Measurements from ENCODE around the gene CLDN8.

Gene CLDN8

DNA sequence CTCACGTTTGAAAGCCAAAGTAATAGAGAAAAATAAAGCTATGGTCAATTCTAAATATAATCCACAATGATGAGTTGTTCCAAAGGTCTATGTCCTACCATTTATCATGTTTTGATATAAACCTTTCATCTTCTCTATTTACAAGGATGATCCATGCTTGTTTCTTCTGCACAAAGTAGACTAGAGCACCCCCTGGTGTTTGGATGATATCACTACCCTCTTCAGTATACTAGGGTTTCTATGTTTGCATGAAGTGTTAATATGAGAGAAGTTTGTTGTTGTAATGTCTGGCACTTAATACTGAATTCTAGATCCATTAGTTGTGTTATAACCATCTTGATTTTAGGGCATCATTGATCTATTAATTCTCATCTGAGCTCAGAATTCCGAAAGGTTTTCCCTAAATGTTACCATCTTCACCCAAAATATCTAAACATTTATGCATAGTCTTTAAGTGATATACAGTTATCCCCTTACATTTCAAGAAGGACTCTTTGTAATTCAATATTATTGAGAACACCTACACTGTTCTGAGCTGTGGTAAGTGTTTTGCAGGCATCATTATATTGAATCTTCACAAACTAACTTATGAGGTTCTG is 21.1 kb downstream of the CLDN8 start:
- peak; percentile 79 for DNase-seq

DNA sequence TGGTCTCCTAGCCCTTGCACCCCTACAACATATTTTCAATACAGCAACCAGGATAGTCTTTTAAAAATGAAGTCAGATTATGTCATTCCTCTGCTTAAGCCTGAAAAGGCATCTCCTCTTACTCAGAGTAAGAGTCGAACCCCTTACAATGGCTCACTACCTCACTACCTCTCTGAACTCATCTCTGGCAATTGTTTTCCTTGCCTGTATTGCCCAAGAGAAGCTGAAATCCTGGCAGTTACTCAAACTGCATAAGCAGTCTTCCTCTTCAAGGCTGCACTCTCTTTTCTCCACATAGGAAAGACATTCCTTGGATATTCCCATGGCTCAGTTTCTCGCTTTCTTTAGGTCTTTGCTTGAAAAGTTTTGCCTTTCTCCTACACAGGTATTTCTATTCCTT is 22.7 kb downstream of the CLDN8 start:
- no peak for DNase-seq

DNA sequence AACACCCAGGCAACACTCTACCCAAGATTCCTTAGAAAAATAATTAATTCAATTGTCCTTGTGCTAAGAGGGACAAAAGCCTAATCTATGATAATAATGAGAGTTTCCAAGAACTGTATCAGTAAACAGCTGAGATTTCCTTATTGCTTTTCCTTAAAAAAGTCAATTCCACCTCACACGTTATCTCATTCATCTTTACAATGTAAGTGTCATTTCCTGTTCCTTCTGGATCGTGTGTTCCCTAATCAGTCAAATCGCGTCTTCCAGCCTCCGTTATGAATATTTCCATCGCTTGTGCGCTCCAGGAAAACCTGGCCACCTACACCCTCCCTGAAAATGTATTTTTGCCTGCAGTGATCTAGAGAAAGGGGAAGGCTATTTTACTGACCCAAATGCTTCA is 25.3 kb downstream of the CLDN8 start:
- DNase-seq, result no peak

GRCh38 chr21:30189773-30190172 is 26.1 kb downstream of the CLDN8 start:
- DNase-seq, result peak; percentile 61

GRCh38 chr21:30186242-30186641 is 29.7 kb downstream of the CLDN8 start:
- no peak for DNase-seq

GRCh38 chr21:30168086-30168485 is 47.8 kb downstream of the CLDN8 start:
- no peak for DNase-seq

DNA sequence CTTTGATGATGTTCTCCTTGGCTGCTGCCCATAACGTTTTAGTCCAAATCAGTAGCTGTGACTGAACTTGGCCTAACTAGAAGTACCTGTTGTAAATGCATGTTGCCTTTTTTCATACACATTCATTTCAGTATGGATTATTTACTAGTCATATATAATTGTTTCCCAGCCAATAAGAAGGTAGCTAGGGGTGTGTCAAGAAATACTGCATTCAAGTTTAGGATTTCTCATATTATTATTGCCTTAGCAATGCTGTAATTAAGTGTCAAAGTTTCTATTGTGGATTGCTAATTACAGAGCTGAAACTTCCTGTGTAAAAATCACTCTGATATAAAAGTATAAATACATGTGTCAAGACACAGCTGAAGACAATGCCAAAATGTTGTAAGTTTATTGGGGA is 49.2 kb downstream of the CLDN8 start, which contains the start of gene CLDN17:
Gene CLDN17 (minus strand): TSS at position 101 of the 400 bp plus-strand sequence. CDS start 188 bp downstream, outside the sequence.
- DNase-seq, result no peak

- no peak for DNase-seq
Measured at GRCh38 chr21:30166171-30166570, 49.7 kb downstream of the CLDN8 start.

DNA sequence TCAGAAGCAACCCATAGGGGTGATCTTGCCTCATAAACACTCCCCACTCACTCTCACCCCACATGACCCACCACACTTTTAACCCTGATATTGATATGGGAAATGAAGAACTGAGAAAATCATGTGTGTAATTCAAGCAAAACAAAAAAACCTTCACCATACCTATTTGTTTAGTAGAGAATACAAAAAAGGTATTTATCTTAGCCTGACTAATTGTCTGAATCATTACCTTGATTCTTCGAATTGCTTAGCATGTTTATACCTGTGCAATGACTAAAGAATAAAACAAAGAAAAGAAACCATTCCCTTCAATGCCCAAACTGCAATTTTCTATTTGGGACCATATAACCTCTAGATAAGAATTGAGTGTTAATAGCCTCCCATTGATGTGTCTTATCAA is 51.1 kb downstream of the CLDN8 start:
- DNase-seq, result no peak

All from NCI-H1092 treated with DMSO at 0.1 percent for 48 hours (cell line).